IMR-90 (cell line): Measurements from ENCODE around the gene STK10. TPM values are rescaled to one million over a fixed set of nuclear protein-coding genes. Genes with fewer than 3 reads are reported as not detected.

Experiments
- ATAC-seq: fragments of 200-7000 bp; cut with Tn5 transposase; 2 replicates; pipeline ENCODE4 v1.9.1; 2020; ENCODE audit warnings: low read depth, mild to moderate bottlenecking, moderate library complexity
- BruUV-seq: library from RNA; stranded (reverse); fragments of 400-500 nt; replicated peaks from 2 replicates; lab custom pipeline; 2021; lab: Mats Ljungman, UMichigan
- CTCF ChIA-PET: fragments of 300-600 bp; formaldehyde crosslinking; extraction: SDS; loops from one replicate; lab custom pipeline; 2021; ENCODE audit warnings: antibody characterized with exemption; lab: Yijun Ruan, JAX
- POLR2A ChIA-PET: fragments of 300-600 bp; sonication (Branson Sonifier 250); formaldehyde crosslinking; loops from one replicate; lab custom pipeline; 2022; ENCODE audit warnings: antibody characterized with exemption; ENCODE audit not compliant: unreplicated experiment; lab: Charles Lee
- DNase-seq: peaks from one replicate; pipeline ENCODE4 v3.0.0; 2013
- H2AFZ ChIP-seq: replicated peaks from 2 replicates; pipeline ENCODE3; 2013; ENCODE audit warnings: low read length, mild to moderate bottlenecking; ENCODE audit not compliant: poor library complexity
- H2AK5ac ChIP-seq: 2 replicates; pipeline ENCODE4 v1.6.1; 2013; ENCODE audit warnings: low read depth, low read length, inconsistent platforms
- H2AK9ac ChIP-seq: replicated peaks from 2 replicates; pipeline ENCODE3; 2013; ENCODE audit warnings: mild to moderate bottlenecking, low read depth, low read length, moderate library complexity; ENCODE audit not compliant: poor library complexity
- H2BK120ac ChIP-seq: 2 replicates; pipeline ENCODE4 v1.6.1; 2013; ENCODE audit warnings: low read depth, low read length, inconsistent platforms
- H2BK15ac ChIP-seq: 3 replicates; pipeline ENCODE4 v1.6.1; 2013; ENCODE audit warnings: low read depth, low read length, inconsistent platforms
- H2BK20ac ChIP-seq: 2 replicates; pipeline ENCODE4 v1.6.1; 2013; ENCODE audit warnings: low read depth, mild to moderate bottlenecking, inconsistent platforms, low read length, moderate library complexity
- H2BK5ac ChIP-seq: 2 replicates; pipeline ENCODE4 v1.6.1; 2013; ENCODE audit warnings: mild to moderate bottlenecking, low read depth, low read length, inconsistent platforms; ENCODE audit not compliant: poor library complexity, severe bottlenecking
- H3K14ac ChIP-seq: replicated peaks from 2 replicates; pipeline ENCODE4 v1.6.1; 2013; ENCODE audit warnings: low read depth, low read length, inconsistent platforms
- H3K18ac ChIP-seq: 2 replicates; pipeline ENCODE4 v1.6.1; 2013; ENCODE audit warnings: low read depth, low read length, control low read depth
- H3K23ac ChIP-seq: 2 replicates; pipeline ENCODE4 v1.6.1; 2013; ENCODE audit warnings: low read depth, low read length, inconsistent platforms
- H3K27ac ChIP-seq: 2 replicates; pipeline ENCODE4 v1.5.1; 2013; ENCODE audit warnings: mild to moderate bottlenecking, control low read depth, low read length; ENCODE audit not compliant: insufficient read depth
- H3K27me3 ChIP-seq: 2 replicates; pipeline ENCODE4 v1.6.1; 2013; ENCODE audit warnings: low read length; ENCODE audit not compliant: control insufficient read depth, insufficient read depth
- H3K36me3 ChIP-seq: 2 replicates; pipeline ENCODE4 v1.6.1; 2013; ENCODE audit warnings: low read length, mixed read lengths; ENCODE audit not compliant: control insufficient read depth, insufficient read depth
- H3K4ac ChIP-seq: 2 replicates; pipeline ENCODE4 v1.6.1; 2013; ENCODE audit warnings: low read depth, low read length, inconsistent platforms
- H3K4me1 ChIP-seq: 2 replicates; pipeline ENCODE4 v1.6.1; 2013; ENCODE audit warnings: low read length, mixed read lengths; ENCODE audit not compliant: control insufficient read depth, insufficient read depth
- H3K4me2 ChIP-seq: 2 replicates; pipeline ENCODE4 v1.6.1; 2013; ENCODE audit warnings: low read depth, mild to moderate bottlenecking, control low read depth, low read length, moderate library complexity
- H3K4me3 ChIP-seq: 2 replicates; pipeline ENCODE4 v1.5.1; 2013; ENCODE audit warnings: low read depth, mild to moderate bottlenecking, control low read depth, low read length, moderate library complexity; ENCODE audit not compliant: insufficient read depth
- H3K56ac ChIP-seq: 2 replicates; pipeline ENCODE4 v1.6.1; 2013; ENCODE audit warnings: low read length, inconsistent platforms; ENCODE audit not compliant: insufficient read depth; ENCODE audit errors: extremely low read depth
- H3K79me1 ChIP-seq, 2 experiments: 2 replicates each; pipeline ENCODE4 v1.6.1; 2013; ENCODE audit warnings: low read length in 2 of 2, inconsistent platforms in 1 of 2, low read depth in 1 of 2
- H3K9ac ChIP-seq: 2 replicates; pipeline ENCODE4 v1.6.1; 2013; ENCODE audit warnings: low read depth, low read length, control low read depth
- H3K9me1 ChIP-seq: 2 replicates; pipeline ENCODE4 v1.6.1; 2013; ENCODE audit warnings: low read length, inconsistent platforms; ENCODE audit not compliant: insufficient read depth
- H3K9me3 ChIP-seq: 2 replicates; pipeline ENCODE4 v1.6.1; 2013; ENCODE audit warnings: low read length; ENCODE audit not compliant: control insufficient read depth, insufficient read depth
- H4K20me1 ChIP-seq: 2 replicates; pipeline ENCODE4 v1.6.1; 2013; ENCODE audit warnings: low read length, inconsistent platforms; ENCODE audit not compliant: insufficient read depth
- H4K5ac ChIP-seq: 2 replicates; pipeline ENCODE4 v1.6.1; 2013; ENCODE audit warnings: mild to moderate bottlenecking, low read depth, low read length, control low read depth
- H4K8ac ChIP-seq, 2 experiments: 2 replicates each; pipeline ENCODE4 v1.6.1; 2013; ENCODE audit warnings: low read depth in 2 of 2, low read length in 2 of 2, control low read depth in 1 of 2, inconsistent platforms in 1 of 2
- H4K91ac ChIP-seq: 2 replicates; pipeline ENCODE4 v1.6.1; 2013; ENCODE audit warnings: low read depth, low read length, inconsistent platforms; ENCODE audit not compliant: insufficient read depth
- BHLHE40 ChIP-seq: fragments of 150-350 bp; IDR thresholded peaks from 2 replicates; pipeline ENCODE4 v1.6.1; 2016; ENCODE audit warnings: mild to moderate bottlenecking, low read depth, low read length
- ELK1 ChIP-seq: fragments of 150-350 bp; IDR thresholded peaks from 2 replicates; pipeline ENCODE4 v1.6.1; 2016; ENCODE audit warnings: low read depth, mild to moderate bottlenecking, low read length, moderate library complexity, borderline replicate concordance
- FOS ChIP-seq: fragments of 150-350 bp; IDR thresholded peaks from 2 replicates; pipeline ENCODE4 v1.6.1; 2016; ENCODE audit warnings: low read depth, low read length
- NFE2L2 ChIP-seq: fragments of 150-350 bp; IDR thresholded peaks from 2 replicates; pipeline ENCODE4 v1.6.1; 2016; ENCODE audit warnings: low read depth, mild to moderate bottlenecking, low read length
- RAD21 ChIP-seq: IDR thresholded peaks from 2 replicates; pipeline ENCODE4 v1.6.1; 2012; ENCODE audit warnings: low read length, improper control_type of control experiment
- RCOR1 ChIP-seq: IDR thresholded peaks from 2 replicates; pipeline ENCODE4 v1.6.1; 2012; ENCODE audit warnings: mild to moderate bottlenecking, low read length, improper control_type of control experiment; ENCODE audit not compliant: insufficient replicate concordance
- WGBS, 2 experiments: methylation state at CpG; one replicate each; pipeline versions ENCODE4 v1.1.5 to v1.1.7; 2013; ENCODE audit warnings: missing lambda C conversion rate in 2 of 2; ENCODE audit not compliant: insufficient read length in 1 of 2; ENCODE audit errors: extremely low coverage in 2 of 2; 5-methylcytosine and 5-hydroxymethylcytosine counted together
- dilution Hi-C: fragments of 300-500 bp; cut with HindIII; formaldehyde crosslinking; loops from one replicate; pipeline ENCODE4 v1.14.3; 2018; ENCODE audit warnings: low sequenced_read_pairs; ENCODE audit not compliant: unreplicated experiment
- in situ Hi-C: fragments of 300-500 bp; cut with MboI; formaldehyde crosslinking; loops from 3 replicates; pipeline ENCODE4 v1.14.3; 2019; ENCODE audit warnings: low sequenced_read_pairs, inconsistent platforms, mixed read lengths
- intact Hi-C: fragments of 100-400 bp; cut with micrococcal nuclease; formaldehyde crosslinking; loops from 2 replicates; pipeline ENCODE4 v1.10.0; 2022
- polyA plus RNA-seq, 3 experiments: library from polyadenylated mRNA; depleted of rRNA; stranded (reverse); fragments of >200 nt; gene quantifications; 2 replicates each; pipeline ENCODE4 v1.2.3, GENCODE V29; 2012; ENCODE audit warnings: low replicate concordance in 1 of 3
- total RNA-seq: library from RNA; depleted of rRNA; stranded (reverse); fragments of >200 nt; gene quantifications from 2 replicates; pipeline ENCODE4 v1.2.3, GENCODE V29; 2012

The STK10 gene
- total and polyA plus RNA-seq, 2 of the 4 experiments (the other 2 are of a cell fraction): 15.4 to 18.5 TPM

- H4K20me1 ChIP-seq: peaks cover 3% of the 10 kb centered on the region; the same call in 1 of the 2 replicates
- no peak overlapping the region for H3K23ac ChIP-seq
- H3K4me3 ChIP-seq: no peak overlapping the region
- DNase-seq (no peak), ATAC-seq (no peak)
- no peak overlapping the region for H2AFZ ChIP-seq
- no peak overlapping the region for H4K5ac ChIP-seq
- peaks cover 6% of the 10 kb centered on the region; the same call in 1 of the 2 replicates for H3K9me1 ChIP-seq
- in situ Hi-C loops (no loop called here), dilution Hi-C loops (no loop called here), intact Hi-C loops (no loop called here)
- H3K27ac ChIP-seq: no peak overlapping the region
- no peak overlapping the region for H2AK5ac ChIP-seq
- no peak overlapping the region for H3K4ac ChIP-seq
- H2BK20ac ChIP-seq: no peak overlapping the region
- H3K4me1 ChIP-seq: peaks cover 2% of the 10 kb centered on the region; the same call in 1 of the 2 replicates
- no peaks in the 10 kb centered on the region for H3K27me3 ChIP-seq
- no peak overlapping the region for H2BK120ac ChIP-seq
- no peak overlapping the region for H2BK15ac ChIP-seq
- no peak overlapping the region for H3K18ac ChIP-seq
- H3K56ac ChIP-seq: no peak overlapping the region
- no peak overlapping the region for H4K91ac ChIP-seq
- peaks cover 12% of the 10 kb centered on the region; the same call in 1 of the 2 replicates for H3K36me3 ChIP-seq
- H3K9me3 ChIP-seq: no peaks in the 10 kb centered on the region
- no peak for TF ChIP-seq FOS
- TF ChIP-seq RAD21: no peak
- TF ChIP-seq NFE2L2: no peak
- no peak for TF ChIP-seq BHLHE40
- no peak for TF ChIP-seq ELK1
- no peak for TF ChIP-seq RCOR1
- ChIA-PET POLR2A (no interaction called here), CTCF (no interaction called here)
- H4K8ac ChIP-seq: no peak overlapping the region
- no peak overlapping the region for H2AK9ac ChIP-seq
- WGBS, 2 experiments: 93% methylated on average over 3 of the region's 9 CpGs; no CpG with 5 or more reads in 1 of the 2 experiments
- H3K14ac ChIP-seq: no peak overlapping the region
- H2BK5ac ChIP-seq: no peak overlapping the region
- no peak overlapping the region for H3K4me2 ChIP-seq
- H3K79me1 ChIP-seq: peaks cover 11 to 32% of the 10 kb centered on the region in 2 experiments; a peak in 3 of 4 replicates
- H3K9ac ChIP-seq: no peak overlapping the region
- BruUV-seq: no TSS peak
Observed at GRCh38 chr5:172117977-172118701, 69.9 kb downstream of the STK10 start.
